CD4-positive, alpha-beta T cell treated with Interleukin-1 beta for 1 hour (primary cell): Measurements from ENCODE around the gene IGF2R.
A peak's percentile ranks its signal among the peaks of the same experiment; 100 is the strongest.

Experiments used
- DNase-seq, 2 donors: peaks; one replicate each; pipeline ENCODE4 v3.0.0-alpha.2; 2020 to 2022

IGF2R gene

DNA sequence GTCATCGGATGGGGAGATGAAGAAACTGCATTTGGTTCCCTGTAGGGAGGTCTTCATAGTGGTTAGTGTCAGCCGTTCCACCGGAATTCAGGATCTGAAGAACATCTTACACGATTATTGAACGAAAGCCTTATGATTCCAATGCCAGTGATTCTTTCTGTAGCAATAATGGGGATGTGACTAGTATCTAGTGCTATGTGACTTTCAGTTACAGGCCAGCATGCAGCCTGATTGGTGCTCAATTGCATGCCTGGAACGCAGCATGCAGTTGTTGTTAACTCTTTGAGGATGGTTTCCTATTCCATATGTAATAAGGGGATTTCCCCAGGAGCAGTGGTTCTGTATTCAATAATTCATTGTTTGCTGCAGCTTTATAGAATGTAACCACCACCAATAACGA lies 81.1 kb downstream of the IGF2R start:
- DNase-seq: no peak

GRCh38 chr6:160051390-160051789 lies 82.5 kb downstream of the IGF2R start:
- DNase-seq: peak in 1 of 2 donors; percentile 6

GRCh38 chr6:160054271-160054670 lies 85.4 kb downstream of the IGF2R start:
- no peak for DNase-seq

DNA sequence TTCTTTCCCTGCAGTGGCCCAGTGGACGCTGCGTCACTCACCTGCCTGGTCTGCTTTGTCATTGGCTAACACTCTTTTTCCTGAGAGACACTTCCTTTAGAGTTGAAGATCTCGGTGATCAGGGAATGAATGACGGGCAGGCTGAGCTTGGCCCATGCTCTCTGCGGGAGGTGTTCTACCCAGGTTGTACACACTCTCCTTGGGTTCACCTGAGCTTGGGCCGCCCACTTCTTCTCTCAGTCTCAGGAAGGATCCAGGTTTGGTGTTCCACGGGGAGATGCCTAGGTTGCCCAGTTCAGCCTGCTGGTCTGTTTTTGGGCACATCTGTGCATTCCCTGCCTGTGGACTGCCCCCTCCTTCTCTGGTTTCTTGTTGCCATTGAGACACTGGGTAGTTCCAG lies 86.0 kb downstream of the IGF2R start:
- DNase-seq: no peak

- DNase-seq: no peak
These were observed 86.5 kb downstream of the IGF2R start for GRCh38 chr6:160055378-160055777.

DNA sequence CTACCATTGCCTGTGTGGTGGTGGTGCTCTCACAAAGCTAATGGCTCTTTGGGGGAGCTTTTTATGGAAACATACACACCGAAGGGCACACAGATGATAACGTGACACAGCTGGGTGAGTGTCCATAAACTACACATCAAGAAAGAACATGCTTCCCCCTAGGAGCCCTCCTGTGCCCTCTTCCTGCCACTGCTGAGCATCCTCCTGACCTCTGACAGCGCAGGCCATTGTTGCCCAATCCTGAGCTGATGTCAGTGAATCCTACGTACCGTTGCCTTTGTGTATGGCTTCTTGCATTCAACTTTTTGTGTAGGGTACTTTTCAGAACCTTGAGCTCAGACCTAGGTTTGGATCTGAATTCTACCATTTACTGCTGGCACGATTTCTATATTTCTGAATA lies 86.9 kb downstream of the IGF2R start:
- no peak for DNase-seq

- DNase-seq: no peak
These were observed 88.2 kb downstream of the IGF2R start for GRCh38 chr6:160057080-160057479.

- DNase-seq: no peak
These were observed 89.8 kb downstream of the IGF2R start for GRCh38 chr6:160058603-160059215.

GRCh38 chr6:160060221-160060620 lies 91.3 kb downstream of the IGF2R start:
- no peak for DNase-seq

GRCh38 chr6:160060920-160061447 lies 92.1 kb downstream of the IGF2R start:
- no peak for DNase-seq

GRCh38 chr6:160063771-160064413 lies 95.0 kb downstream of the IGF2R start:
- DNase-seq: no peak

DNA sequence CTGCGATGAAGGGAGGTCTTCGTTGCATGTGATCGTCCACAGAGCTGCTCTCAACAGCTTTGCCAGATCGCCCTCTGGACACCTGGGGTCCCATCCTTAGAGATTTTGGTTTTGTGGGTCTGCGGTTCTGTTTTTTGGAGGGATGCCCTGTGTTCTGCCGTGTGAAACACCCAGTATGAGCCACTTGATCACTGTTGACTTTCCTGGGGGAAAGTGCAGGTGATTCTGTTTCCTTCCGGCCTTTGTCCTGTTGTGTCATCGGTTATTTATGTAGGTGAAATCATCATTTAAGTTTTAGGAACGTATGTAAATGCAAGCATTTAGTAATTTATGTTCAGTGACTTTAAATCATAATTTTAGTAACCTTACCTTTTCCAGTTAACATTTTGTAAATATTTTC lies 96.3 kb downstream of the IGF2R start:
- DNase-seq: no peak

DNA sequence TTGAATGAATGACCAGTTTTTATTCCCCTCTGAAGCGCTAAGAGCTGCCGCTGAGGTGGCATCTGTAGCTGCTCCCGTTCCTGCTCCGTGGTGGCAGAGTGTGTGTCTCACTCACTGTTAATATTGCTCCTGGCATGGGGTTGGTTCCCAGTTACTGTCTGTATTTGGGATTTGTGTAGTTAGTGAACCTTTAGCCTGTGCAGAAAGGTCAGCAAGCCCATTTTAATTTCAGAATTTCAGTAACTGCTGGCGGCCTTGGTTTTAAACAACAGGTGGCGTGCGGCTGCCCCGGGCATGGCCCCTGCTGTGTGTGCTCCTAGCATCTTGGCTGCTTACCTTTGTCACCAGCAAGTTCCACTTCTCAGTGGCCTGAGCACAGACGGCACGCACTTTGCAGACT lies 98.7 kb downstream of the IGF2R start:
- DNase-seq: no peak

DNA sequence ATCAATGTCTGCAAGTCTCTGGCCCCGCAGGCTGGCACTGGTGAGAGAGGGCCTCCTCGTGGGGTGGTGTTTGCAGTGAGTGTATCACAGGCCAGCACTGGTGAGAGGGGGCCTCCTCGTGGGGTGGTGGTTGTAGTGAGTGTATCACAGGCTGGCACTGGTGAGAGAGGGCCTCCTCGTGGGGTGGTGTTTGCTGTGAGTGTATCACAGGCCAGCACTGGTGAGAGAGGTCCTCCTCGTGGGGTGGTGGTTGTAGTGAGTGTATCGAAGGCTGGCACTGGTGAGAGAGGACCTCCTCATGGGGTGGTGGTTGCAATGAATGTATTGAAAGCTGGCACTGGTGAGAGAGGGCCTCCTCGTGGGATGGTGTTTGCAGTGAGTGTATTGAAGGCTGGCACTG lies 99.5 kb downstream of the IGF2R start:
- no peak for DNase-seq

- DNase-seq: peak; percentile 40 to 51
These were observed 100.2 kb downstream of the IGF2R start for GRCh38 chr6:160069050-160069454.

- DNase-seq: no peak
These were observed 100.6 kb downstream of the IGF2R start for GRCh38 chr6:160069459-160069858.

DNA sequence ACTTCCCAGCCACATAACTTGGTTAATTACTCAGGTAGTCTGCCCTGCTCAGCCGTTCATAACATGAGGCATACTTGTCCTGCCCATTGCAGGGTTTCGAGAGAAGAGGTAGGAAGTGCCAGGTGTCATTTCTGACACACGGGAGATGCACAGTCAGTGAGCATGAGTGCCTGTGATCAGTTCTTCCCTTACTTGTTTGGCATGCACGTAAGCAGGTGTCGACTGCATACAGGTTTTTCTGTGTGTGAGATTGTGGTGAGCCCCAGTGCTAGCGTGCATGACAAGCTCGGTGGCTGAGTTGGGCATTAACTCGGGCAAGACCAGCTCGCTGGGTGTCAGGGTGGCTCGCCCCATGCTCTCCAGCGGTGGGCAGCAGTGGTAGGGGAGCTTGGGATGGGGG lies 101.5 kb downstream of the IGF2R start:
- no peak for DNase-seq

DNA sequence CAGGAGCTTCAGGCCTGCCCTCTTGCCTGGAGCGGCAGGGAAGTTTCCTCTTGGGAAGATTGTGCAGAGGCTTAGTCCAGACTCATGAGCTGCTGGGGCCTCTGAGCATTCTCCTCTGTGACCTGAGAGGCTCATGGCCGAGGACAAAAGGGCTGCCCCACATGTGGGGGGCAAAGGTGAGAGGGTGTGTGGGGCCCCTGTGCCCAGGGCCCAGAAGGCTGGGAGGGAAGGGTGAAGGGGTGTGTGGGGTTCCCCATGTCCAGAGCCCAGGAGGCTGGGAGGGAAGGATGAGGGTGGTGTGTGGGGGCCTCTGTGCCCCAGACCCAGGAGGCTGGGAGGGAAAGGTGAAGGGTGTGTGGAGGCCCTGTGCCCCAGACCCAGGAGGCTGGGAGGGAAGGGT lies 101.9 kb downstream of the IGF2R start:
- DNase-seq: no peak

GRCh38 chr6:160071805-160072690 lies 103.2 kb downstream of the IGF2R start:
- DNase-seq: no peak

DNA sequence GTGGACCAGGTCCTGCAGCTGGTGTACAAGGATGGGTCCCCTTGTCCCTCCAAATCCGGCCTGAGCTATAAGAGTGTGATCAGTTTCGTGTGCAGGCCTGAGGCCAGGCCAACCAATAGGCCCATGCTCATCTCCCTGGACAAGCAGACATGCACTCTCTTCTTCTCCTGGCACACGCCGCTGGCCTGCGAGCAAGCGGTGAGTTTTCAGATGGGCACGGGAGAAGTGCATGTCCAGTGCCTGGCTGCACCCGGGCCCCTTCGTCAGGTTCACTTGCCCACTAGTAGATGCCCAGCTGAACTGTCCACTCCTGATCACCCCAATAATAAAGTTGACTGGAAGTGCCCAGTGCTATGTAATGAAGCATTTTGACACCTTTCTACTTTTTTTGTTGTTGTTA lies 104.4 kb downstream of the IGF2R start:
- no peak for DNase-seq

GRCh38 chr6:160076009-160076408 lies 107.1 kb downstream of the IGF2R start:
- no peak for DNase-seq

- no peak for DNase-seq
These were observed 108.1 kb downstream of the IGF2R start for GRCh38 chr6:160077024-160077423.

GRCh38 chr6:160077526-160077925 lies 108.6 kb downstream of the IGF2R start:
- no peak for DNase-seq
